ENCODE results near the gene VSNL1. TPM values are rescaled to one million over a fixed set of nuclear protein-coding genes. Genes with fewer than 3 reads are reported as not detected.

VSNL1 gene
- total RNA-seq, 2 experiments from 2014 or later: not detected

DNA sequence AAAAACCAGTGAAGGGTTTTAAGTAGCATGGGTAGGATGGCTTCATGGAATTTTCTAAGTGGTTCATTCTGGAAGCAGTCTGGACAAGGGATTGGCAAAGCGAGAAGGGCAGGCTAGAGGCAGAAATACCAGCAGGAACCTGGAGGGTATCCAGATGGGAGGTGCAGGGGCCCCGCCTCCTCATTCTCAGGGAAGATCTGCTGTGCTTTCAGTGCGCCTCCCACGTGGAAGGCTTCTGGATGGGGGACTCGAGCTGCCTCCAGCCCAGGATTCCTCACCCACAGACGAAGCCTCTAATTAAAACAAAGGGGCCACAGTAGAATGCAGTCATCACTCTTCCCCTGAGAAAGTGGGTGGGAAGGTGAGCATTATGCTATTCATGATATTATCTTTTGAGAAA is 79.8 kb downstream of the VSNL1 start:
- Mint-ChIP-seq H3K4me1 (ENCODE audit: low read depth) (no peaks in the 10 kb centered on the region), H3K9me3 (no peaks in the 10 kb centered on the region), H3K27ac (no peak overlapping the region), H3K4me3 (no peak overlapping the region), H3K36me3 (ENCODE audit: low read depth) (no peaks in the 10 kb centered on the region), H3K27me3 (peaks cover 4% of the 10 kb centered on the region)
- POLR2A ChIA-PET: no interaction called here
- intact Hi-C loops (cut with micrococcal nuclease): no loop called here
- ATAC-seq (no peak), DNase-seq (no peak)
- CTCF ChIA-PET: no interaction called here
- TF ChIP-seq CTCF (IDR thresholded peaks at IDR 0.05): no peak

DNA sequence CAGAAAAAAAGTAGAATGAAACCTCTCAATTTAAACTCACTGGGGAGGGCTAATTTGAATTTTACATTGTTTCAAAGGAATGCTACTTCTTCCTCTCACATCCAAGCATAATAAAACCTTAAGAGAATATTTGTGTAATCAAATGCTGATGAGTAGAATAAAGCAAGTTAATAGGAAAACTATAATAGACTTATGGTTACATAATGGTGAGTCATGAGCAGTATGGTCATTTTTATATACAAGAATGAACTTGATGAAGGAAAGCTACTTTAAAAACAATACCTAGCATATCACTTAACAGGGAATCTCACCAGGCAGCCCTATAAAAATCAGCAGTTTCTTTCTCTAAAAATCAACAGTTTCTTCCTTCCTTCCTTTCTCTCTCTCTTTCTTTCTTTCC is 80.3 kb downstream of the VSNL1 start:
- no peak for ATAC-seq
- ChIA-PET POLR2A (no interaction called here), CTCF (no interaction called here)
- intact Hi-C loops (cut with micrococcal nuclease): no loop called here
- Mint-ChIP-seq H3K4me3 (no peak overlapping the region), H3K36me3 (ENCODE audit: low read depth) (no peaks in the 10 kb centered on the region), H3K27ac (no peak overlapping the region), H3K27me3 (peaks cover 4% of the 10 kb centered on the region), H3K9me3 (no peaks in the 10 kb centered on the region), H3K4me1 (ENCODE audit: low read depth) (no peaks in the 10 kb centered on the region)
- TF ChIP-seq CTCF (IDR thresholded peaks at IDR 0.05): no peak
- DNase-seq: no peak

- Mint-ChIP-seq H3K36me3 (ENCODE audit: low read depth) (no peaks in the 10 kb centered on the region), H3K27ac (no peak overlapping the region), H3K27me3 (peaks cover 4% of the 10 kb centered on the region), H3K9me3 (no peaks in the 10 kb centered on the region), H3K4me3 (no peak overlapping the region), H3K4me1 (ENCODE audit: low read depth) (no peaks in the 10 kb centered on the region)
- TF ChIP-seq CTCF (IDR thresholded peaks at IDR 0.05): no peak
- intact Hi-C loops (cut with micrococcal nuclease): no loop called here
- CTCF ChIA-PET: no interaction called here
- ATAC-seq (no peak), DNase-seq (no peak)
- POLR2A ChIA-PET: no interaction called here
Measured at GRCh38 chr2:17621781-17622180, 81.3 kb downstream of the VSNL1 start.

GRCh38 chr2:17625446-17625845 is 85.0 kb downstream of the VSNL1 start:
- H3K4me1 Mint-ChIP-seq (ENCODE audit: low read depth): no peaks in the 10 kb centered on the region
- no peaks in the 10 kb centered on the region for H3K9me3 Mint-ChIP-seq
- TF ChIP-seq CTCF (IDR thresholded peaks at IDR 0.05): no peak
- no peak overlapping the region for H3K27ac Mint-ChIP-seq
- ChIA-PET CTCF (interaction anchor here (1.2 kb wide), 1 partner anchor 21 kb away, joined by 5 read pairs; no protein-coding TSS in a partner anchor), POLR2A (no interaction called here)
- ATAC-seq (no peak), DNase-seq (no peak)
- H3K27me3 Mint-ChIP-seq: peaks cover 4% of the 10 kb centered on the region
- intact Hi-C loops (cut with micrococcal nuclease): no loop called here
- H3K4me3 Mint-ChIP-seq: no peak overlapping the region
- H3K36me3 Mint-ChIP-seq (ENCODE audit: low read depth): no peaks in the 10 kb centered on the region

- no peaks in the 10 kb centered on the region for H3K9me3 Mint-ChIP-seq
- DNase-seq (no peak), ATAC-seq (no peak)
- H3K4me1 Mint-ChIP-seq (ENCODE audit: low read depth): no peaks in the 10 kb centered on the region
- intact Hi-C loops (cut with micrococcal nuclease): no loop called here
- no peak overlapping the region for H3K4me3 Mint-ChIP-seq
- no peak overlapping the region for H3K27ac Mint-ChIP-seq
- TF ChIP-seq CTCF (IDR thresholded peaks at IDR 0.05): no peak
- POLR2A ChIA-PET: no interaction called here
- peaks cover under 1% of the 10 kb centered on the region for H3K27me3 Mint-ChIP-seq
- CTCF ChIA-PET: no interaction called here
- H3K36me3 Mint-ChIP-seq (ENCODE audit: low read depth): no peaks in the 10 kb centered on the region
Measured at GRCh38 chr2:17626986-17627385, 86.5 kb downstream of the VSNL1 start.
